Measurements from ENCODE around the gene PLA2G10. TPM values are rescaled to one million over a fixed set of nuclear protein-coding genes. Genes with fewer than 3 reads are reported as not detected.
"Not testable (repeated sequence)": the region's sequence is repeated elsewhere in the genome, so short reads cannot be mapped to it uniquely, and the experiment has no call there.

PLA2G10 gene
- polyA plus RNA-seq, 1 of the 3 experiments (the other 2 are of a cell fraction): not detected

- H3K27me3 ChIP-seq (ENCODE audit: insufficient read depth); H3K79me2 ChIP-seq (ENCODE audit: insufficient read depth); H2AFZ ChIP-seq (ENCODE audit: low read depth); H3K9me3 ChIP-seq; H3F3A ChIP-seq (replicated peaks; ENCODE audit: insufficient read depth); H3K36me3 ChIP-seq (replicated peaks in 1 of 2; ENCODE audit: control insufficient read depth in 1 of 2, insufficient read depth in 2 of 2, low read length in 1 of 2); H3K4me1 ChIP-seq (ENCODE audit: control insufficient read depth in 1 of 2, insufficient read depth in 2 of 2, low read depth in 1 of 2, low read length in 1 of 2); H3K4me3 ChIP-seq (ENCODE audit: low read depth in 2 of 2, low read length in 1 of 2); POLR2A ChIA-PET; CTCF ChIA-PET; H4K20me1 ChIP-seq (ENCODE audit: insufficient read depth); H3K9me2 ChIP-seq; H3K4me2 ChIP-seq; H3K9ac ChIP-seq; DNase-seq; H3K27ac ChIP-seq (ENCODE audit: low read depth in 2 of 2, low read length in 1 of 2): not testable (repeated sequence)
- no CpG with 5 or more reads among the region's 11 CpGs for WGBS (ENCODE audit: low lambda C conversion rate)
These were observed 8.6 kb upstream of the PLA2G10 start for GRCh38 chr16:14702672-14703071.

GRCh38 chr16:14701859-14702258 lies 7.8 kb upstream of the PLA2G10 start:
- H3K27ac ChIP-seq (ENCODE audit: low read depth in 2 of 2, low read length in 1 of 2); DNase-seq; H2AFZ ChIP-seq (ENCODE audit: low read depth); H3K79me2 ChIP-seq (ENCODE audit: insufficient read depth); H3K9me2 ChIP-seq; H3K36me3 ChIP-seq (replicated peaks in 1 of 2; ENCODE audit: control insufficient read depth in 1 of 2, insufficient read depth in 2 of 2, low read length in 1 of 2); H3K27me3 ChIP-seq (ENCODE audit: insufficient read depth); CTCF ChIA-PET; H3K4me2 ChIP-seq; H3K9ac ChIP-seq; H3K4me3 ChIP-seq (ENCODE audit: low read depth in 2 of 2, low read length in 1 of 2); H3K9me3 ChIP-seq; POLR2A ChIA-PET; H4K20me1 ChIP-seq (ENCODE audit: insufficient read depth); H3K4me1 ChIP-seq (ENCODE audit: control insufficient read depth in 1 of 2, insufficient read depth in 2 of 2, low read depth in 1 of 2, low read length in 1 of 2); H3F3A ChIP-seq (replicated peaks; ENCODE audit: insufficient read depth): not testable (repeated sequence)
- no CpG with 5 or more reads among the region's 7 CpGs for WGBS (ENCODE audit: low lambda C conversion rate)

DNA sequence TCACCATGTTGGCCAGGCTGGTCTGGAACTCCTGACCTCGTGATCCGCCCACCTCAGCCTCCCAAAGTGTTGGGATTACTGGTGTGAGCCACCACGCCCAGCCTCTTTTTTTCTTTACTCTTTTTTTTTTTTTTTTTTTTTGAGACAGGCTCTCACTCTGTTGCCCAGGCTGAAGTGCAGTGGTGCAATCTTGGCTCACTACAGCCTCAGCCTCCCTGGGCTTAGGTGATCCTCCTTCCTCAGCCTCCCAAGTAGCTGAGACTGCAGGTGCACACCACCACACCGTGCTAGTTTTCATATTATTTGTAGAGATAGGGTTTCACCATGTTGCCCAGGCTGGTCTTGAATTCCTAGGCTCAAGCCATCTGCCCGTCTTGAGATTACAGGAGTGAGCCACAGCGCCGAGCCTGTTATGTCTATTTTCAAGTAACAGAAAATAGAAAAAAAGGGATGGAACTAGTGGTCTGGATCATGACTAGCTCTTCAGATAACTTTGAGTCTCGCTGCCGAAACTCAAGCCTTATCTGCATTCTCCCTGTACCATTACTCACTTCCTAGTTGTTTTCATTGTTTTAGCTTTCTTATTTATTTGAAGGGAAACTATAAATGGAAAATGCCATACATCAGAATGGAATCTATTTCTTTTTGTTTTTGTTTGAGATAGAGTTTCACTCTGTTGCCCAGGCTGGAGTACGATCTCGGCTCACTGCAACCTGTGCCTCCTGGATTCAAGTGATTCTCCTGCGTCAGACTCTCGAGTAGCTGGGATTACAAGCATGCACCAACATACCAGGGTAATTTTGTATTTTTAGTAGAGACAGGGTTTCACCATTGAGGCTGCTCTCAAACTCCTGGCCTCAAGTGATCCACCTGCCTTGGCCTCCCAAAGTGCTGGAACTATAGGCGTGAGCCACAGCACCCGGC lies 8.0 kb downstream of the PLA2G10 start:
- H3K4me2 ChIP-seq; H2AFZ ChIP-seq (ENCODE audit: low read depth); DNase-seq; H3K9me3 ChIP-seq; H3K36me3 ChIP-seq (replicated peaks in 1 of 2; ENCODE audit: control insufficient read depth in 1 of 2, insufficient read depth in 2 of 2, low read length in 1 of 2); H3K79me2 ChIP-seq (ENCODE audit: insufficient read depth); H3K27ac ChIP-seq (ENCODE audit: low read depth in 2 of 2, low read length in 1 of 2); H3K4me3 ChIP-seq (ENCODE audit: low read depth in 2 of 2, low read length in 1 of 2); H3F3A ChIP-seq (replicated peaks; ENCODE audit: insufficient read depth); H3K9me2 ChIP-seq; H4K20me1 ChIP-seq (ENCODE audit: insufficient read depth); H3K27me3 ChIP-seq (ENCODE audit: insufficient read depth); H3K9ac ChIP-seq; H3K4me1 ChIP-seq (ENCODE audit: control insufficient read depth in 1 of 2, insufficient read depth in 2 of 2, low read depth in 1 of 2, low read length in 1 of 2); POLR2A ChIA-PET: not testable (repeated sequence)
- WGBS (ENCODE audit: low lambda C conversion rate): 61% methylated on average over 15 of the region's 15 CpGs
- CTCF ChIA-PET: interaction anchor here (0.6 kb wide), 1 partner anchor 30 kb away, joined by 3 read pairs; no protein-coding TSS in a partner anchor

- CTCF ChIA-PET: no interaction called here
- Histone ChIP-seq H3K4me3 (ENCODE audit: low read depth in 2 of 2, low read length in 1 of 2) (no peak overlapping the region), H3K4me1 (ENCODE audit: control insufficient read depth in 1 of 2, insufficient read depth in 2 of 2, low read depth in 1 of 2, low read length in 1 of 2) (no peaks in the 10 kb centered on the region), H3K4me2 (no peak overlapping the region), H4K20me1 (ENCODE audit: insufficient read depth) (no peaks in the 10 kb centered on the region), H3K9me2 (no peaks in the 10 kb centered on the region), H3K27me3 (ENCODE audit: insufficient read depth) (no peaks in the 10 kb centered on the region; the same call in 1 of the 2 replicates), H3K36me3 (replicated peaks in 1 of 2; ENCODE audit: control insufficient read depth in 1 of 2, insufficient read depth in 2 of 2, low read length in 1 of 2) (no peaks in the 10 kb centered on the region), H2AFZ (ENCODE audit: low read depth) (no peak overlapping the region), H3K9me3 (no peaks in the 10 kb centered on the region), H3F3A (replicated peaks; ENCODE audit: insufficient read depth) (no peaks in the 10 kb centered on the region), H3K27ac (ENCODE audit: low read depth in 2 of 2, low read length in 1 of 2) (no peak overlapping the region), H3K9ac (no peak overlapping the region), H3K79me2 (ENCODE audit: insufficient read depth) (no peaks in the 10 kb centered on the region)
- DNase-seq: no peak
- POLR2A ChIA-PET: no interaction called here
- TF ChIP-seq JUND (IDR thresholded peaks at IDR 0.05) (no peak), TEAD4 (IDR thresholded peaks at IDR 0.05; ENCODE audit: borderline replicate concordance, insufficient read depth) (no peak), POLR2AphosphoS5 (IDR thresholded peaks at IDR 0.05; ENCODE audit: low read depth, low read length) (no peak), SIN3A (IDR thresholded peaks at IDR 0.05; ENCODE audit: borderline replicate concordance, low read depth, low read length) (no peak)
- TF ChIP-seq, protein P1, sequence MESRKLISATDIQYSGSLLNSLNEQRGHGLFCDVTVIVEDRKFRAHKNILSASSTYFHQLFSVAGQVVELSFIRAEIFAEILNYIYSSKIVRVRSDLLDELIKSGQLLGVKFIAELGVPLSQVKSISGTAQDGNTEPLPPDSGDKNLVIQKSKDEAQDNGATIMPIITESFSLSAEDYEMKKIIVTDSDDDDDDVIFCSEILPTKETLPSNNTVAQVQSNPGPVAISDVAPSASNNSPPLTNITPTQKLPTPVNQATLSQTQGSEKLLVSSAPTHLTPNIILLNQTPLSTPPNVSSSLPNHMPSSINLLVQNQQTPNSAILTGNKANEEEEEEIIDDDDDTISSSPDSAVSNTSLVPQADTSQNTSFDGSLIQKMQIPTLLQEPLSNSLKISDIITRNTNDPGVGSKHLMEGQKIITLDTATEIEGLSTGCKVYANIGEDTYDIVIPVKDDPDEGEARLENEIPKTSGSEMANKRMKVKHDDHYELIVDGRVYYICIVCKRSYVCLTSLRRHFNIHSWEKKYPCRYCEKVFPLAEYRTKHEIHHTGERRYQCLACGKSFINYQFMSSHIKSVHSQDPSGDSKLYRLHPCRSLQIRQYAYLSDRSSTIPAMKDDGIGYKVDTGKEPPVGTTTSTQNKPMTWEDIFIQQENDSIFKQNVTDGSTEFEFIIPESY (IDR thresholded peaks at IDR 0.05; ENCODE audit: borderline replicate concordance, low read depth): no peak
- 91% methylated on average over 8 of the region's 8 CpGs for WGBS (ENCODE audit: low lambda C conversion rate)
These were observed 12.0 kb downstream of the PLA2G10 start for GRCh38 chr16:14682121-14682520.
